PC-9 (cell line): ENCODE data around the gene KIDINS220. TPM values are rescaled to one million over a fixed set of nuclear protein-coding genes. Genes with fewer than 3 reads are reported as not detected.

Source experiments
- BruUV-seq: library from RNA; stranded (reverse); fragments of 400-500 nt; replicated peaks from 2 replicates; lab custom pipeline; 2021; lab: Mats Ljungman, UMichigan
- CTCF ChIA-PET: fragments of 300-600 bp; sonication (Branson Sonifier 250); formaldehyde crosslinking; loops from one replicate; lab custom pipeline; 2022; ENCODE audit warnings: antibody characterized with exemption; lab: Charles Lee
- POLR2A ChIA-PET: fragments of 300-600 bp; sonication (Branson Sonifier 250); formaldehyde crosslinking; loops from one replicate; lab custom pipeline; 2022; ENCODE audit warnings: antibody characterized with exemption; ENCODE audit not compliant: unreplicated experiment; lab: Charles Lee
- DNase-seq, 2 experiments: peaks; one replicate each; pipeline versions ENCODE4 v3.0.0 to v3.0.0-alpha.2; 2015 to 2022; ENCODE audit warnings: mixed read lengths in 1 of 2
- H2AFZ ChIP-seq: fragments of 200-600 bp; sonication (generic); 2 replicates; pipeline ENCODE4 v1.8.1; 2017; ENCODE audit warnings: antibody characterized with exemption
- H3F3A ChIP-seq: fragments of 200-600 bp; sonication (generic); 2 replicates; pipeline ENCODE4 v1.8.1; 2017; ENCODE audit warnings: antibody characterized with exemption, mild to moderate bottlenecking, low read depth; ENCODE audit not compliant: insufficient read depth
- H3K27ac ChIP-seq: fragments of 200-600 bp; sonication (generic); 2 replicates; pipeline ENCODE4 v1.6.1; 2016; ENCODE audit warnings: mixed run types
- H3K27me3 ChIP-seq: fragments of 200-600 bp; sonication (generic); 2 replicates; pipeline ENCODE4 v1.6.1; 2016; ENCODE audit warnings: low read depth, mixed run types; ENCODE audit not compliant: insufficient read depth
- H3K36me3 ChIP-seq: fragments of 200-600 bp; sonication (generic); 2 replicates; pipeline ENCODE4 v1.6.1; 2016; ENCODE audit warnings: low read depth, mixed run types
- H3K4me1 ChIP-seq: fragments of 200-600 bp; sonication (generic); replicated peaks from 2 replicates; pipeline ENCODE4 v1.6.1; 2016; ENCODE audit warnings: mixed run types; ENCODE audit not compliant: insufficient read depth
- H3K4me2 ChIP-seq: fragments of 200-600 bp; sonication (generic); 2 replicates; pipeline ENCODE4 v1.6.1; 2017; ENCODE audit warnings: mixed run types
- H3K4me3 ChIP-seq: fragments of 200-600 bp; sonication (generic); 2 replicates; pipeline ENCODE4 v1.6.1; 2016; ENCODE audit warnings: mixed run types
- H3K79me2 ChIP-seq: fragments of 200-600 bp; sonication (generic); 2 replicates; pipeline ENCODE4 v1.6.1; 2017; ENCODE audit warnings: low read depth, mixed run types
- H3K9me2 ChIP-seq: fragments of 200-600 bp; sonication (generic); 2 replicates; pipeline ENCODE4 v1.8.1; 2017; ENCODE audit warnings: mild to moderate bottlenecking; ENCODE audit not compliant: insufficient read depth
- H3K9me3 ChIP-seq: fragments of 200-600 bp; sonication (generic); 2 replicates; pipeline ENCODE4 v1.8.1; 2016; ENCODE audit warnings: low read depth; ENCODE audit not compliant: insufficient read depth
- H4K20me1 ChIP-seq: fragments of 200-600 bp; sonication (generic); 2 replicates; pipeline ENCODE4 v1.8.1; 2017; ENCODE audit not compliant: insufficient read depth
- CTCF ChIP-seq: fragments of 200-600 bp; sonication (generic); conservative IDR thresholded peaks from 2 replicates; pipeline ENCODE4 v1.6.1; 2017; ENCODE audit warnings: mixed run types, antibody characterized with exemption, mild to moderate bottlenecking, moderate library complexity
- EZH2 ChIP-seq: fragments of 200-600 bp; sonication (generic); IDR thresholded peaks from 2 replicates; pipeline ENCODE4 v1.8.0; 2017; ENCODE audit warnings: antibody characterized with exemption, low read depth
- intact Hi-C: fragments of 100-400 bp; cut with micrococcal nuclease; formaldehyde crosslinking; loops from one replicate; pipeline ENCODE4 v1.10.0; 2022; ENCODE audit not compliant: unreplicated experiment
- total RNA-seq: library from RNA; stranded (reverse); gene quantifications from 2 replicates; pipeline ENCODE4 v1.2.3, GENCODE V29; 2021

The KIDINS220 gene
- total RNA-seq, 1 experiment from 2014 or later = 13.9 TPM

- DNase-seq = no peak
- H3K36me3 ChIP-seq = peaks cover 17% of the 10 kb centered on the region
- no peaks in the 10 kb centered on the region for H3K79me2 ChIP-seq
- no peaks in the 10 kb centered on the region for H3K9me2 ChIP-seq
- peaks cover 14% of the 10 kb centered on the region; the same call in 1 of the 2 replicates for H3F3A ChIP-seq
- H3K27ac ChIP-seq = no peak overlapping the region
- TF ChIP-seq EZH2 (no peak), CTCF (no peak)
- no peak overlapping the region for H3K4me3 ChIP-seq
- no peaks in the 10 kb centered on the region for H4K20me1 ChIP-seq
- ChIA-PET CTCF (no interaction called here), POLR2A (no interaction called here)
- no peaks in the 10 kb centered on the region for H3K4me1 ChIP-seq
- H3K4me2 ChIP-seq = no peak overlapping the region
- no peak overlapping the region for H2AFZ ChIP-seq
- intact Hi-C loops = loop anchor here (10.0 kb wide), 1 partner anchor 319 kb away; the partner anchor contains the start of gene ASAP2
- no peaks in the 10 kb centered on the region for H3K9me3 ChIP-seq
- BruUV-seq = no TSS peak
- H3K27me3 ChIP-seq = no peaks in the 10 kb centered on the region
These were observed 48.2 kb upstream of the KIDINS220 start for GRCh38 chr2:8885449-8886201.

DNA sequence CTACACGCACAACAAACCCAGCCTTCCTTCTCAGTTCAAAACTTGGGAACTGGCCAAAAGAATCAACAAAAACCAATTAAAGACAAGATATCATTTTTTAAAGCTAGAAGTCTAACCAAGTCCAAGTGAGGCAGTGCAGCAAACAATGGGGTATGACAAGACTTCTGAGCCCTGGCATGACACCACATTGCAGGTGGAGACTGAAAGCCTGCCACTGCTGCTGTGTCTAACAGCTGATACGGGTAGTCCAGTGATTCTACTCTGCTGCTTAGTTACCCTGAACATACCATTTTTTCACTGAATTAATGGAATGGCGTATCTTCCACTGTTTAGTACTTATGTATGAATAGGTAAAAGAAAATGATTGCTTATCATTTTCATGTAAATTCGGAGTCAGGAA is 47.4 kb upstream of the KIDINS220 start:
- Histone ChIP-seq H3K9me3 (no peaks in the 10 kb centered on the region), H3K4me1 (no peaks in the 10 kb centered on the region), H3K36me3 (peaks cover 17% of the 10 kb centered on the region), H3K79me2 (no peaks in the 10 kb centered on the region), H2AFZ (no peak overlapping the region), H3K4me2 (no peak overlapping the region), H4K20me1 (no peaks in the 10 kb centered on the region), H3K9me2 (no peaks in the 10 kb centered on the region), H3F3A (peaks cover 14% of the 10 kb centered on the region; the same call in 1 of the 2 replicates), H3K4me3 (no peak overlapping the region), H3K27me3 (no peaks in the 10 kb centered on the region), H3K27ac (no peak overlapping the region)
- BruUV-seq = no TSS peak
- DNase-seq = no peak
- ChIA-PET POLR2A (no interaction called here), CTCF (no interaction called here)
- TF ChIP-seq EZH2 = no peak
- no peak for TF ChIP-seq CTCF
- intact Hi-C loops = loop anchor here (10.0 kb wide), 1 partner anchor 320 kb away; the partner anchor contains the start of gene ASAP2

DNA sequence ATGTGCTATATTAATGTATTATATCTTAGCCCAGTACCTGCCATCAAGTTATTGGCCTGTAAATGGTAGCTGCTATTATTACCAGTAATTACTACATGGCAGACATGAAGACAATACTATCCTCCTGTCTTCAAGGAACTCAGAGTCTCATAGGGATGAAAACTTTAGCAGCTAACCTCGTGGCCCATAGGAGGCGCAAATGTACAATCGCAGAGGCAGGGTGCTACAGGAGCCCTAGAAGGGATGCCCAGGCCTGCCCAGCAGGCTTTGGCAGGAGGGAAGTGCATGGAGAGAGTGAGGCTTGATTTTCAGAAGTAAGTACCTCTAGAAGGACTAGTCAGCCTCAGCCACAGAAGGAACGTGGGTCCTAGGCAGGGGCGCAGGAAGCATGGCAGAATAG is 44.7 kb upstream of the KIDINS220 start:
- no peaks in the 10 kb centered on the region for H4K20me1 ChIP-seq
- no peak overlapping the region for H3K4me2 ChIP-seq
- H3F3A ChIP-seq = peaks cover 10% of the 10 kb centered on the region; the same call in 1 of the 2 replicates
- no peaks in the 10 kb centered on the region for H3K9me3 ChIP-seq
- CTCF ChIA-PET = no interaction called here
- H3K27ac ChIP-seq = no peak overlapping the region
- H3K9me2 ChIP-seq = no peaks in the 10 kb centered on the region
- intact Hi-C loops = loop anchor here (10.0 kb wide), 1 partner anchor 323 kb away; the partner anchor contains the start of gene ASAP2
- no peaks in the 10 kb centered on the region for H3K4me1 ChIP-seq
- no TSS peak for BruUV-seq
- DNase-seq = no peak
- TF ChIP-seq EZH2 = no peak
- peak; percentile 52 for TF ChIP-seq CTCF
- POLR2A ChIA-PET = no interaction called here
- no peak overlapping the region for H2AFZ ChIP-seq
- H3K4me3 ChIP-seq = no peak overlapping the region
- no peaks in the 10 kb centered on the region for H3K79me2 ChIP-seq
- H3K27me3 ChIP-seq = no peaks in the 10 kb centered on the region
- H3K36me3 ChIP-seq = peaks cover 19% of the 10 kb centered on the region
